Esophagus muscularis mucosa (tissue), 4 donors: ENCODE results near the gene DDX31.

Experiments
- EP300 ChIP-seq: sonication (generic); formaldehyde crosslinking; IDR thresholded peaks from one replicate; pipeline ENCODE4 v1.6.1; 2017; ENCODE audit warnings: antibody characterized with exemption
- POLR2A ChIP-seq: fragments of 450-650 bp; IDR thresholded peaks from one replicate; pipeline ENCODE4 v1.6.1; 2017; ENCODE audit warnings: antibody characterized with exemption, moderate library complexity, mild to moderate bottlenecking, low read depth
- POLR2AphosphoS5 ChIP-seq, 2 donors: sonication (generic); formaldehyde crosslinking; IDR thresholded peaks; one replicate each; pipeline ENCODE4 v1.6.1; 2017; ENCODE audit warnings: antibody characterized with exemption in 2 of 2
- TF ChIP-seq, protein P1 (sequence below), 3 experiments: fragments of 200-600 bp in 2 of 3; fragments of 450-650 bp in 1 of 3; sonication (generic) in 2 of 3; IDR thresholded peaks; one replicate each; pipeline ENCODE4 v1.5.1; 2017 to 2019; ENCODE audit warnings: antibody characterized with exemption in 3 of 3, mild to moderate bottlenecking in 2 of 3, moderate library complexity in 1 of 3

DNA sequence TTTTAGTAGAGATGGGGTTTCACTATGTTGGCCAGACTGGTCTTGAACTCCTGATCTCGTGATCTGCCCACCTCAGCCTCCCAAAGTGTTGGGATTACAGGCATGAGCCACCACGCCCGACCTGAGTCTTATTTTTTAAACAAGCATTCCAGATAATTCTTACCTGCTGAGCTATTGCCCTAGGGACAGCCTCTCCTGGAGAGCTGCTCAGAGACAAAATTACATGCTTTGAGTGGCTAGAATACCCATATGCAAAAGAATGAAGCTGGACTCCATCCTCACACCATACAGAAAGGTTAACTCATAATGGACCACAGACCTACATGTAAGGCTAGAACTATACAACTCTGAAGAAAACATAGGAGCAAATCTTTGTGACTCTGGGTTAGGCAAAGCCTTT, 42.1 kb upstream of the DDX31 start:
- no peak for TF ChIP-seq POLR2AphosphoS5 (IDR thresholded peaks at IDR 0.05)
- TF ChIP-seq, protein P1, sequence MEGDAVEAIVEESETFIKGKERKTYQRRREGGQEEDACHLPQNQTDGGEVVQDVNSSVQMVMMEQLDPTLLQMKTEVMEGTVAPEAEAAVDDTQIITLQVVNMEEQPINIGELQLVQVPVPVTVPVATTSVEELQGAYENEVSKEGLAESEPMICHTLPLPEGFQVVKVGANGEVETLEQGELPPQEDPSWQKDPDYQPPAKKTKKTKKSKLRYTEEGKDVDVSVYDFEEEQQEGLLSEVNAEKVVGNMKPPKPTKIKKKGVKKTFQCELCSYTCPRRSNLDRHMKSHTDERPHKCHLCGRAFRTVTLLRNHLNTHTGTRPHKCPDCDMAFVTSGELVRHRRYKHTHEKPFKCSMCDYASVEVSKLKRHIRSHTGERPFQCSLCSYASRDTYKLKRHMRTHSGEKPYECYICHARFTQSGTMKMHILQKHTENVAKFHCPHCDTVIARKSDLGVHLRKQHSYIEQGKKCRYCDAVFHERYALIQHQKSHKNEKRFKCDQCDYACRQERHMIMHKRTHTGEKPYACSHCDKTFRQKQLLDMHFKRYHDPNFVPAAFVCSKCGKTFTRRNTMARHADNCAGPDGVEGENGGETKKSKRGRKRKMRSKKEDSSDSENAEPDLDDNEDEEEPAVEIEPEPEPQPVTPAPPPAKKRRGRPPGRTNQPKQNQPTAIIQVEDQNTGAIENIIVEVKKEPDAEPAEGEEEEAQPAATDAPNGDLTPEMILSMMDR (IDR thresholded peaks at IDR 0.05), result no peak
- no peak for TF ChIP-seq EP300
- TF ChIP-seq POLR2A, result no peak
